GM21526 (cell line): ENCODE data around the gene IGF2R.
"Not testable (repeated sequence)": the region's sequence is repeated elsewhere in the genome, so short reads cannot be mapped to it uniquely, and the experiment has no call there.

Experiments
- ATAC-seq: cut with Tn5 transposase; IDR thresholded peaks from one replicate; pipeline ENCODE4 v1.9.1; 2021; ENCODE audit warnings: moderate library complexity; ENCODE audit not compliant: unreplicated experiment, low FRiP score

IGF2R gene

DNA sequence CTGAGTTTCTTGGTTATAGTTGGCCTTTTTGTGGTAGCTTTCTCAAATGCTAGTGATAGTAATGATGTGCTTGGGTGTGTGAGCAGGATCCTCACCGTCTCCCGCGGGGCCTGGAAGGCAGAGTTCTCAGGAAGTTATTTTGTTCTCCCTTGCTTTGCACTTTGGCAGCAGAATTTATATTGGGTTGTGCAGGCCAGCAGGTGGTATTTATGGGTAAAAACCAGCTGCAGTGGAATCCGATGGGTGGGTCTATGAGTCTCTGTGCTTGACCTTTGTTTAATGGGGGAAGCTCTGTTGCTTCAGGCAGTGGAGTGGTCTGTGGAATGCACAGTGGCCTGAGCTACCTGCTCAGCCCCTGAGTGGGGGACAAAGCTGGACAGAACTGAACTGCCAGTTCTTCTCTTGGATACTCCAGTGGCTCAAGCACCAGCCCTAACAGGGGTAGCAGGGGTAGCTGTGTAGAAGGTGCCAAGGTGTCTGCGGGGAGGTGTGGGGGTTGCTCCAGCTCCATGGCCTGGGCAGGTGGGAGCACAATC is 27.3 kb downstream of the IGF2R start:
- ATAC-seq = no peak

DNA sequence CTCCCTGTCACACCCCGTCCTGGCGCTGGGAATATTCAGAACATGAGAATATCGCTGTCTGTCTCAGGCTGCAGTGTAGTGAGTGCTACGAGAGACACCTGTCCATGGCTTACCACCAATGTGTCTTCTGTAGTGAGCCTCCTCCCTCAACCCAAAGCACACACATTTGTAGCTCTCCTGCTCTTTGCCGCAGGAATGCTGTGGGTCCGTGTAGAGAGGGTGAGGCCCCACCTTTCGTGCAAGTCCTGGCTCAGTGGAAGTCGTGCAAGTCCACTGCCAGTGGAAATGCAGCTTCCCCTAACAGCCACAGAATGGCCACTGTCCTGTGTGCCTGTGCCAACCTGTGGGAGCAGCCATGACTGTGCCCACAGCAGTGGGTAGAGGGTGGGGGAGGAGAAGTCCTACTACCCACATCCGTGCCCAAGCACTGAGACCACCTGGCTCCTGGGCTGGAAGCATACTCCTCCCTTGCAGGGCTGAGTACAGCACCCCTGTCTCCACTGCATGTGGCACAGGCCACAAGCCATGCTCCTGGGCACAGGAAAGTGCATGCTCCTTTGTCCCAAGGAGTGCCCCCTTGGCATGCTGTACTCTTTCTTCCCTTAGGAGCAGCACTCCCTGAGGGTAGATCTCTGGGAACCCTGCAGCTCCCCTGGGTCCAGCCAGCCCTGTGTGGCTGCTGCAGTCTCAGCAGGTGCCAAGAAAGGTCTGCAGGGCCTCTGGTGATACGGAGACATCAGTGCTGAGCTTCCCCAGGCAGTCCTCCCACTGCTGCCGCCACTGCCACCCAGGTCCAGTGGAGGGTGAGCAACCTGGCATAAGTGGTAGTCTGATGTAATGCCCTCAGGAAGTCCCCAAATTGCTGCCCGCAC is 28.0 kb downstream of the IGF2R start:
- ATAC-seq = no peak

DNA sequence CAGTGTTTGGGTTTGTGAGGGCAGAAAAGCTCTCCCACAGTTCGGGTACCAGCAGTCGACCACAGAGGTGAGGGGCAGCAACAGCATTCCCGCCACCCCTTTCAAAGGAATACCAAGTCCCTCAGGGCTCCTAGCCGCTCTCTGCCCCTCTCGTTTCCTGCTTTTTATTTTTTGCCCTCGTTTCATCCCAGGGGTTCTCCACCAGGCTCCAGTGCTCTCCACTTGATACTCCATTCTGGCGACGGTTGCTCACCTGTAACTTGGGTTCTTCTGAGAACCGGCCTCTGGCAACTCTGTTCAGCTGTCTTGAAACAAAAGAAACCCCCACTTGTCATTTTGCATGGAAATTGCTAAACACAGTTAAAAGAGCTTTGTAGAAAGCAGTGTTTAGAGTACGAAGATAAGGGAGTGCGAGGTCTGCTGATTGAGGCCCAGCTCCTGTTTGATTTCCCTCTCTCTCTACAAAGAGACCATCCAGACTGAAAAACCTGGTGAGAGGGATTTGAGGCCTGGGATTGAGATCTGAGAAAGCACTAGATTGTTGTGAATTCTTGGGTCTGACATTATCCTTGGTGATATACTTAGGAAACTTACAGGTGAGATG is 28.7 kb downstream of the IGF2R start:
- ATAC-seq = no peak

DNA sequence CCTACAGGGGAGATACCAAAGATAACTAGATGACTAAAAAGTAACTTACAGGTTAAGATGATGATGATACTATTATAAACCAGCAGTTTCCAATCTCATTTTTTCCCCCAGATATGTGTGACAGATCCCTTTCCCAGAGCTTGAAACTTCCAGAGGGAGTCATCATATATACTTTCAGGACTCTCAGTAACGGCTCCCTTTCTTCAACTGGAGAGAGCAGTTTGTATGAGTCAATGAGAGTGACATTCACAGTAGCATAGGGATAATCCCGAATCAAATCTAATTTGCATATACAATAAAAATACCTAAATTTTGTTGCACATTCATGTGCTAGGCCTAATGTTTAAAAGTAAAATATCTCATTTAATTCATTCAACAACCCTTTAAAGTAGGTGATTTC is 29.7 kb downstream of the IGF2R start:
- no peak for ATAC-seq

DNA sequence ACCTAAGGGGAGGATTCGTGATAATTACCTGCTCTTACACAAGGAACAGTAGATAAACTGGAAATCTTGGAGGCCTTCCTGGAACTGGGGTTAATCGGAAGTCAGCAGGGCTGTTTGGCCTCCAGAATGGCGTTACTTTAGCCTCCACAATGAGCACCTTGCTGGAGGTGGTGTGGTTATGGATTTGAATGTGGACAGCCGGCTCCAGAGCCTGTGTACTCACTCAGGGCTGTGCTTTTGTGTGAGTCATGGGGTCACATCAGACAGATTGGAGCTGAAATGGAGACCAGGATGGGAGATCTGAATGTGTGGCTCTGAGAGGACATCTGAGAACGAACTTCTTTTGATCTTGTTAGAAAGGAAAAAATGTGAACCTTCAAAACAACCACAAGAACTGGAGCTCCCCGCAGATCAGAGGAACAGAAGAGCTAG is 30.4 kb downstream of the IGF2R start:
- no peak for ATAC-seq

DNA sequence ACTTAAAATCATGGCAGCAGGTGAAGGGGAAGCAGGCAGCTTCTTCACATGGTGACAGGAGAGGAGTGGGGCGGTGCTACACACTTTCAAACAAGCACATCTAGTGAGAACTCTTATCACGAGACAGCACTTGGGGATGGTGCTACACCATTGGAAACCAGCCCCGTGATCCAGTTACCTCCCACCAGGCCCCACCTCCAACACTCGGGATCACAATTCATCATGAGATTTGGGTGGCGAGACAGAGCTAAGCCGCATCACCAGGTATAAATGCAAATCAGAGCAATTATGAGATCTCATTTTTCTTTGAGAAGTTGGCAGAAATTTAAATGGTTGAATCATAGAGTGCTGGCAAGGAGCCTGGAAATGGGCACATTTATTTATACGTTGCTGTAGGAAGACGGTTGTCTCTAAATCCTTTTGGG is 31.4 kb downstream of the IGF2R start:
- ATAC-seq = no peak

DNA sequence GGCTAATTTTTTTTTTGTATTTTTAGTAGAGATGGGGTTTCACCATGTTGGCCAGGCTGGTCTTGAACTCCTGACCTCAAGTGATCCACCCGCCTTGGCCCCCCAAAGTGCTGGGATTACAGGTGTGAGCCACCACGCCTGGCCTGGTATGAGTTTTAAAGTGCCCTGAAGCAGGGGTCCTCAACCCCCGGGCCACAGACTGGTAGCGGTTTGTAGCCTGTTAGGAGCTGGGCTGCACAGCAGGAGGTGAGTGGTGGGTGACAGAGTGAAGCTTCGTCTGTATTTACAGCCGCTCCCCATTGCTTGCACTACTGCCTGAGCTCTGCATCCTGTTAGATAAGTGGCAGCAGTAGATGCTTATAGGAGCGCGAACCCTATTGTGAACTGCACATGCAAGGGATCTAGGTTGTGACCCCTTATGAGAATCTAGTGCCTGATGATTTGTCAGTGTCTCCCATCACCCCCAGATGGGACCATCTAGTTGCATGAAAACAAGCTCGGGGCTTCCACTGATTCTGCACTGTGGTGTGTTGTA is 32.1 kb downstream of the IGF2R start:
- not testable (repeated sequence) for ATAC-seq

DNA sequence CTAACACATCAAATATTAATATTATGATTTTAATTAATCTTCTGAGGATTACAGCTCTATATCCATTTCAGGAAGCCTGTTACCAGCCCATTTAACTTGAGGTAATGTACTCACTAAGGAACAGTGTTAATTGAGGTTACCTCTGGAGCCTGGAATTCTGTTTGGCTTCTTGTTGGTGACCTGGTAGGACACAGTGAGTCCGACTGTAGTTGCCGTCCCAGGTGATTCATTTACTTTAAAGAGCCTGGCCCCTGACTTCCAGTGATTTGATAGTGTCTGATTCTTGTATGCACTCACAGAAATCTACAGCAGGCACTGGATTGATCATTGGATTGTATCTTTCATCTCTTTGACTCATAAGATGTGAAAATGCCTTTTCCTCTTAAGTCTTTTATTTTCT is 34.0 kb downstream of the IGF2R start:
- no peak for ATAC-seq

DNA sequence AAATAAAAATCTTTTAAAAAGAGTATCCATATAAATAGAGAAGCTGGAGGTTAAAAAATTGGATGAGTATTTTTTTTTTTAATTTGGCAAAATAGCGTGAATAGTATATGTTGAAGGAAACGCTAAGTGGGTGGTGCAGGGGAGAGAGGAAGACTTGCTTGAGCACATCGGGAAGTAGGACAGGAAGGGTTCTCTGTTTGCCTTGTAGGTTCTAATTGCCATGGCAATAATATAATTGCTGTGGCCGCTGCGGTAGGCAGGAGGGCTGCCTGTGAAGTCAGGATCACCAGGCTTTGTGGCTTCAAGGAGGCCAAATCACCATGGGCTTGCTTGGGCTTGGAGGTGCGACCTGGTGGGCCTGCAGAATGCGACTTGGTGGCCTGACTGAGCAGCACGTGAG is 35.1 kb downstream of the IGF2R start:
- no peak for ATAC-seq

DNA sequence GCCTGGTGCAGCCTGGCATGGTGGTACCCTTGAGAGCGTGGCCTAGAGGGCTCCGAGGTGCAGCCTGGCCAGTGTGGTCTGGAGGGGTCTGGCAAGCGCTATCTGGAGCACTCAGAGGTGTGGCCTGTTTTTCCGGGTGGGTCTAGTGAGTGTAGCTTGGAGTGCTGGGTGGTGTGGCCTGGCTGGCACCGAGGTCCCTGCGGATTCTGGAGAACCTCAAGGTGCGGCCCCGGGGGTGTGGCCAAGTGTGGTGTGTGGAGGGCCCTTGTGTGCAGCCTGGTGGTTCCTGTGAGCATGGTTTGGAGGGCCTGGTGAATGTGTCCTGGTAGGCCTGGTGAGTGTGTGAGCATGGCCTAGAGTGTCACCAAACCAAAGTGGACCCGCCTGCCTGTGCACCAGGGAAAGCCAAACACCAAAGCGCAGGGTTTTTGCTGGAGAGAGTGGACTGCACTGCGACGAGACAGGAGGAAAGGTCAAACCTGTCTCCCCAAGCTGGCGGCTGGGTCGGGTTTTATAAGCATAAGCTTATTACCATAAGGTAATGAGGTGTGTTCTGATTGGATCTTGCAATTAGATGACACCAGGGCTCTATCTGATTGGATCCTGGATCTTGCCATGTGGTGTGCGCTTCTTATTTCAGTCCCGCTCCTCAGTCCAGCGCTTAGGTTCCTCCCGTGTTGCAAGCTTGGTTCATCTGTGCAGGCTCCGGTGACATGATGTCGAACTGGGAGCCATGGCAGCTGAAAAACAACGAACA is 35.7 kb downstream of the IGF2R start:
- no peak for ATAC-seq

DNA sequence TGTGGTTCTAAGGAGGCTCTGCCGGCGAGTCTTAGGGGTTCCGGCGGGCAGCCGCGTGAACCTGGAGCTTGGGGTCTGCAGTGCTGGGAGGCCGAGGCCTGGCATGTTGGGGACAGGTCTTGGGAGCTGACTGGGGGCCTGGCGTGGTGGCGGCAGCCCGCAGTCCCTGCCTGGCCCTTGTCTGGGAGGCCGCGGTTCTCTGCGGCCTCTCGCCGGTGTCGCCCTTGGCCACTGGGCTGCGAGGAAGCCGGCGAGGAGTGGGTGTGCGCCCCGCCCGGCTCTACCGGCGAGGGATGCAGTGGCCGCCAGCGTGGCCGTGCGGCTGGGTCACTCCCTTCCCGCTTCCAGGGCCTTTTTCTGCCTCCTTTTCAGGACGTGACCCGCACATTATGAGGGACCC is 36.3 kb downstream of the IGF2R start:
- ATAC-seq = no peak

DNA sequence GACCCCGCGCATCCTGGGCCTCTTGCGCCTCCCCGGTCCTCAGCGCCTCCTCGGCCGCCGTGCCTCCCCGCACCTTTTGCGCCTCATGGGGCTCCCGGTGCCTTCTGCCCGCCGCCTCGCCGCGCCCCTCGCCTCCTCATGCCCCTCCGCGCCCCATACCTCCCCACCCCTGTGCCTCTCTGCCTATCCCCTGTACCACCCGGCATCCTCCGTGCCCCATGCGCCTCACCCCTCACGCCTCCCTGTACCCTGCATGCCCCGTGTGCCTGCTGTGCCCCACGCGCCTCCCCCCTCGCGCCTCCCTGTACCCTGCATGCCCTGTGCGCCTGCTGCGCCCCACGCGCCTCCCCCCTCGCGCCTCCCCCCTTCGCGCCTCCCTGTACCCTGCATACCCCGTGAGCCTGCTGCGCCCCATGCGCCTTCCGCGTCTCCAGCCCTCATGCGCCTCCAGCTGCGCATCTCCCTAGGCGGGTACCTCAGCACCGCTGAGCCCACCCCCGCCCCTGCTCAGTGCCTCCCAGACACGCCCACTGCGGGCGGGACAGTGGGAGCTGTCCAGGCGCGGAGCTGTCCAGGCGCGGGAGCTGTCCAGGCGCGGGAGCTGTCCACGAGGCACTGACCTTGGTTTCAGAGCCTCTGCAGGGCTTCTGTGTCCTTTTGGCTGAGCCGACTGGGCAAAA is 37.1 kb downstream of the IGF2R start:
- no peak for ATAC-seq

DNA sequence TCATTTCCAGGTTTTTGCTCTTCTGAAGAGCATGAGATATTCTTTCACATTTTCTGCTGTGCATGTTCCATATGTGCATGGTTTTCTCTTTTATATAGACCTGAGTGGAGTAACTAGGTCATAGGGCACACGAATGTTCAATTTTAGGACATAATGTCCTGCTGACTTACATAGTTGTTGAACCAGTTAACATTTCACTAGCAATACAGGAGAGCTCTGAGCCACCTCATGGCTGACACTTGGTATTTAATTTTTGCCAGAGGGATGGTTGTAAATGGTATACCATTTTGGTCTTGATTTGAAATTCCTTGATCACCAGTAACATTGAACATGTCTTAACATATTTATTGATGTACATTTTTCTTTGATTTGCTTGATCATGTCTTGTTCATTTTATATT is 38.3 kb downstream of the IGF2R start:
- ATAC-seq = no peak

DNA sequence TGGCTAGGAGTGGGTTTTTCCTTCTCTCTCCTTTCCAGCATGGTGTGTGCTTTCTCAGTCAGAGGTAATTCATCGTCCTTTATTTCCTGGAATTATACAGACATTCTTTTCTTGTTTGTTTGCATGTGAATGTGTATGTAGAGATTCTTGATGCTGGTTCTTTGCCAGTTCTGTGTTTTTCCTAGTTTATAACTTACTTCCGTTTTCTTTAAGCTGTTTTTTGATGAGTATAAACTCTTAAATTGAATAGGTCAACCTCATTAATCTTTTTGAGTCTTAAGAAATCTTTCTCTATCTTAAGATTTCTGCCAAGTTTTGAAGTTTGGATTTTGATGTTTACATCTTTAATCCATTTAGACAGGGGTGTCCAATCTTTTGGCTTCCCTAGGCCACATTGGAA is 38.7 kb downstream of the IGF2R start:
- ATAC-seq = no peak

DNA sequence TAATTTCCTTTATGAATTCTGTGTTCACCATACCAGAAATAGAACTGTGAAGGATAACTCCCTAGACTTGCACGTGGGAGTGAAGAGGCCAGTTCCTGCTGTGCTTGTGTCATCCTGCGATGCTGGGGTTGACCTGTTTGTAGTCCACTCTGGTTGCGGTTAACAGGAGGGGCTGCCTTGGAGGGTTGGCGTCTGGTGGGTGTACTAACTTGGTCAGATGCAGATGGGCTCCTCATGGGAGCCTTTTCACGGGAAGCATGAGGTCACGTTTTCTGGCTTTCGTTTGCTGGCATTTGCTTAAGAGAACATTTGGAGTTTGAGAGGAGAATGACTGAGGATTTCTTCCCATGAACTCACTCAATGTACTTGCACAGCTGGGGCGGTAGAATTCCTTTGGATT is 41.2 kb downstream of the IGF2R start:
- no peak for ATAC-seq

DNA sequence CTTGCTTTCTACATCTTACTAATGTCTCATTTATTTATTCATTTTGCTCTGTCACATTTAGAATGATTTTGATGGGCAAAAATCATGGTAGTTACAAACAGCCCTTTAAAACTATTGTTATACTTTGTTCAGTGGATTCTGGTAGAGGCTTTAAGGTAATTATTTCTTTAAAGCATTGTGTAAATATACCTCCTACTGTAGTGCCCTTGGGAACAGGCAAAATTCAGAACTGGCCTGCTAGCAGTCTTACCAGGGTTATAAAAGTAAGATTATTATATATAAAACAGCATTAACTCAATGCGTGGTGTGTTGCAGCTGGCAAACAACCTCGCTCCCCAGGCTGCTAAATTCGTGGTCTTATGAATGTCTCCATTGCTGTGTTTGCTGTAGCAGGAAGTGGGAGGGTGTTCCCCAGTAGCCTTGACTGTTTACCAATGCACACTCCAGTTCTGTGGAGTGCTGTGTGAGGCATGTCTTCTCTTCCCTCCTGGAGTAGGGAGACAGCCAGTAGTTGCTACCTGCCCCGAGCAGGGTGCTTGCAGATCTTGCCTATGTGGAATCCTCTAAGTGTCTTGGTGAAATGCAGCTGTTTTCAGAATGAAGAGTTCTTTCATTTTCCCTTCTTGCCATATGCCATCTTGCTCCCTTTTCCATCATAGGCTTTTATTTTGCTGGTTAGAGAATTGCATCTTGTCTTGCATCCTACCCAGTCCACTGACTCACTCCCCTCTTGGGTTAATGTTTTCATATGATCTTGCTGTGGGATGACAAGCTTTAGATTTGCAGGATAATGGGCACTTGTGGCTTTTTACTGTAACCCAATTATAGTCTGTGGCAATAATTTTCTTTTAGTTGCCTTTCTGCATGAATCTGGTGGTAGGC is 45.3 kb downstream of the IGF2R start:
- ATAC-seq = no peak

DNA sequence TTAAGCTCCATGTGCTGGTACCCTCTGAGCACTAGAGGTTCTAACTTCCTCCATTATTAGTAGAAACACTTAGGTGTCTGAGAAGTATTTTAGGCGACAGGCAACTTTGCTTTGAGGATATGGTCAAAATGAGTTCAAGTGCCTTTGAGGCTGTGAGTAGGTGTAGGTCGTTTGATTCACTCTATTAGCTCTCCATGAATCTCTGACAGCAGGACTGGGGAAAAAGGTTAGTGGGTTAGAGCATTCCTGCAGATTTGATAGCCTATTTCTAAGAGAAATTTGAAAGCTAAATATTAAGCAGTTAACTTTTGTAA is 45.9 kb downstream of the IGF2R start:
- ATAC-seq = no peak

DNA sequence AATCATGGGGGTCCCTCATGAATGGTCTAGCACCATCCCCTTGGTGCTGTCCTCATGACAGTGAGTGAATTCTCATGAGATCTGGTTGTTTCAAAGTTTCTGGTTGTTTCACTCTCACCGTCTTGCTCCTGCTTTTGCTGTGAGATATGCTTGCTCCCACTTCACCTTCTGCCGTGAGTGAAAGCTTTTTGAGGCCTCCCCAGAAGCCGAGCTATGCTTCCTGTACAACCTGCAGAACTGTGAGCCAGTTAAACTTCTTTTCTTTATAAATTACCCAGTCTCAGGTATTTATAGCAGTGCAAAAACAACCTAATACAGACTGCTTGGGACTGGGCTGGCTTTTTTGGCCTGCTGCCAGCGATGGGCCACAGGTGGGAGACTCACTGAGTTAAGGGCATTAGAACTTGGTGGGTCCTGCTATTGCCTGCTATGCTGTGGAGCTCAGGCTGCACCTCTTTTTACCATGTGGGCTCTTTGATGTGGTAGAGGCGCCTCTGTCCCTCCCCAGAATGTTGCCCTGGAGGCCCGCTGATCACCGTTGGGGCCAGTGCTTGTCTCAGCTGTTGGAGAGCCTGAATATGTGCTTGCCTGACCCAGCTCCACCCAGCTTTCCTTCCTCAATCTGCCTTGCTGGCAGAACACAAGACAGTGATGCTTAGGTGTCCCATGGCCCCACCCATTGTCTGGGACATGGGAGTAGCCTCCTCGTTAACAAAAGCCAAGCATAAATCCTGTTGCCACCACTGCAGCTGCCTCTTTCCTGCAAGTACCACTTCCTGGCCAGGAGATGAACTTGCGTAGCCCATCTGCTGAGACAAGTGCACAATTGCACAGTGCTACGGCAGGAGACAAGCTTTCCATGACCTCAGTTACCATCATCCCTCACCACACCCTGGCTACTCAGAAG is 47.1 kb downstream of the IGF2R start:
- ATAC-seq = no peak

DNA sequence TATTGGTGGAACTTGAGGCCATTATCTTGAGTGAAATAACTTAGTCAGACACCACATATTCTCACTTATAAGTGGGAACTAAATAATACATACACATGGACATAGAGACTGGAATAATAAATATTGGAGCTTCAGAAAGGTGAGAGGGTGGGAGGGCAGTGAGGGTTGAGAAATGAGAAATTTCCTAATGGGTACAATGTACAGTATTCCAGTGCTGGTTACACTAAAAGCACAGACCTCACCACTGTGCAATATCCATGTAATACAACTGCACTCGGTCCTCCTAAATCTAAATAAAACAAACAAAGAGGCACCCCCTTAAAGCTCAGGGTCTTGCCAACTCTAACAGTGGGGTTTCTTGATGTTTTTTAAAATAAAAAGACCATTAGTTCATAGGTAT is 53.2 kb downstream of the IGF2R start:
- no peak for ATAC-seq
